H9 (cell line): ENCODE data around the gene OGFR. TPM values are rescaled to one million over a fixed set of nuclear protein-coding genes. Genes with fewer than 3 reads are reported as not detected.

Experiments
- DNase-seq: peaks from one replicate; pipeline ENCODE4 v3.0.0-alpha.2; 2017
- H2AFZ ChIP-seq: one replicate; pipeline ENCODE4 v1.6.1; 2013; ENCODE audit warnings: mild to moderate bottlenecking, low read length, control low read depth, moderate library complexity
- H2AK5ac ChIP-seq: 2 replicates; pipeline ENCODE4 v1.6.1; 2013; ENCODE audit warnings: low read length, control low read depth, mixed read lengths; ENCODE audit not compliant: insufficient read length
- H2BK120ac ChIP-seq: one replicate; pipeline ENCODE4 v1.6.1; 2013; ENCODE audit warnings: low read depth, mild to moderate bottlenecking, low read length, control low read depth, inconsistent platforms; ENCODE audit not compliant: poor library complexity, severe bottlenecking
- H2BK12ac ChIP-seq: 2 replicates; pipeline ENCODE4 v1.6.1; 2013; ENCODE audit warnings: low read length, control low read depth, mixed read lengths, low read depth; ENCODE audit not compliant: insufficient read length
- H2BK15ac ChIP-seq: 2 replicates; pipeline ENCODE4 v1.6.1; 2013; ENCODE audit warnings: low read depth, low read length, control low read depth
- H2BK20ac ChIP-seq: one replicate; pipeline ENCODE4 v1.6.1; 2013; ENCODE audit warnings: low read depth, mild to moderate bottlenecking, low read length, control low read depth, inconsistent platforms; ENCODE audit not compliant: poor library complexity, severe bottlenecking
- H2BK5ac ChIP-seq: 2 replicates; pipeline ENCODE4 v1.6.1; 2013; ENCODE audit warnings: low read length, control low read depth, mixed read lengths; ENCODE audit not compliant: insufficient read length
- H3K14ac ChIP-seq: 2 replicates; pipeline ENCODE4 v1.6.1; 2013; ENCODE audit warnings: low read length, control low read depth; ENCODE audit not compliant: insufficient read depth
- H3K18ac ChIP-seq: 2 replicates; pipeline ENCODE4 v1.6.1; 2013; ENCODE audit warnings: low read depth, mild to moderate bottlenecking, mixed read lengths, low read length, control low read depth; ENCODE audit not compliant: insufficient read length
- H3K23ac ChIP-seq: 2 replicates; pipeline ENCODE4 v1.6.1; 2013; ENCODE audit warnings: low read length, control low read depth, mixed read lengths, low read depth; ENCODE audit not compliant: insufficient read length
- H3K23me2 ChIP-seq: 2 replicates; pipeline ENCODE4 v1.6.1; 2013; ENCODE audit warnings: low read depth, mild to moderate bottlenecking, mixed read lengths, low read length, control low read depth; ENCODE audit not compliant: insufficient read length, poor library complexity, severe bottlenecking
- H3K27ac ChIP-seq: 2 replicates; pipeline ENCODE4 v1.5.1; 2013; ENCODE audit warnings: low read length, control low read depth, mixed read lengths, low read depth; ENCODE audit not compliant: insufficient read length
- H3K27me3 ChIP-seq: 2 replicates; pipeline ENCODE4 v1.6.1; 2013; ENCODE audit warnings: low read length, control low read depth, inconsistent platforms; ENCODE audit not compliant: insufficient read depth
- H3K4ac ChIP-seq: 2 replicates; pipeline ENCODE4 v1.6.1; 2013; ENCODE audit warnings: low read depth, mild to moderate bottlenecking, control low read depth, inconsistent platforms, low read length, moderate library complexity
- H3K4me1 ChIP-seq: 2 replicates; pipeline ENCODE4 v1.6.1; 2013; ENCODE audit warnings: low read length, control low read depth, inconsistent platforms; ENCODE audit not compliant: insufficient read depth
- H3K4me2 ChIP-seq: 2 replicates; pipeline ENCODE4 v1.6.1; 2013; ENCODE audit warnings: low read length, control low read depth, mixed read lengths; ENCODE audit not compliant: insufficient read length, insufficient read depth
- H3K56ac ChIP-seq: 2 replicates; pipeline ENCODE4 v1.6.1; 2013; ENCODE audit warnings: low read depth, mild to moderate bottlenecking, mixed read lengths, low read length, control low read depth; ENCODE audit not compliant: insufficient read length
- H3K79me1 ChIP-seq: 2 replicates; pipeline ENCODE4 v1.6.1; 2013; ENCODE audit warnings: low read depth, mild to moderate bottlenecking, moderate library complexity, low read length, control low read depth, inconsistent platforms; ENCODE audit not compliant: insufficient read depth, poor library complexity, severe bottlenecking
- H3K79me2 ChIP-seq: 2 replicates; pipeline ENCODE4 v1.6.1; 2013; ENCODE audit warnings: low read length, control low read depth, inconsistent platforms; ENCODE audit not compliant: insufficient read depth
- H3K9ac ChIP-seq: 2 replicates; pipeline ENCODE4 v1.6.1; 2013; ENCODE audit warnings: low read length, control low read depth, mixed read lengths; ENCODE audit not compliant: insufficient read length; ENCODE audit errors: extremely low read depth
- H3K9me3 ChIP-seq: one replicate; pipeline ENCODE4 v1.6.1; 2013; ENCODE audit warnings: low read depth, low read length, inconsistent platforms; ENCODE audit not compliant: control insufficient read depth
- H3T11ph ChIP-seq: one replicate; pipeline ENCODE4 v1.6.1; 2013; ENCODE audit warnings: mild to moderate bottlenecking, low read length, control low read depth, inconsistent platforms
- H4K20me1 ChIP-seq: one replicate; pipeline ENCODE4 v1.6.1; 2013; ENCODE audit not compliant: control insufficient read depth, insufficient read length, insufficient read depth
- H4K5ac ChIP-seq: 2 replicates; pipeline ENCODE4 v1.6.1; 2013; ENCODE audit warnings: low read depth, mild to moderate bottlenecking, mixed read lengths, low read length, control low read depth; ENCODE audit not compliant: insufficient read length
- H4K8ac ChIP-seq: replicated peaks from 2 replicates; pipeline ENCODE4 v1.6.1; 2013; ENCODE audit warnings: low read length, control low read depth, mixed read lengths, low read depth; ENCODE audit not compliant: insufficient read length
- H4K91ac ChIP-seq: 2 replicates; pipeline ENCODE4 v1.6.1; 2013; ENCODE audit warnings: low read depth, mild to moderate bottlenecking, moderate library complexity, mixed read lengths, low read length, control low read depth; ENCODE audit not compliant: insufficient read length
- H3K27ac Mint-ChIP-seq, 3 experiments: 2 replicates in 2 of 3; 3 replicates in 1 of 3; pipeline ENCODE4 v1.8.0; 2020 to 2021; ENCODE audit warnings: mixed read lengths in 3 of 3, mild to moderate bottlenecking in 1 of 3, moderate library complexity in 1 of 3
- H3K27me3 Mint-ChIP-seq: 2 replicates; pipeline ENCODE4 v1.8.0; 2021; ENCODE audit warnings: low read depth, mild to moderate bottlenecking, moderate library complexity, mixed read lengths
- H3K36me3 Mint-ChIP-seq, 3 experiments: 2 replicates in 2 of 3; 3 replicates in 1 of 3; pipeline ENCODE4 v1.8.0; 2020 to 2021; ENCODE audit warnings: low read depth in 3 of 3, mixed read lengths in 3 of 3; ENCODE audit not compliant: insufficient read depth in 1 of 3
- H3K4me1 Mint-ChIP-seq, 2 experiments: 2 replicates each; pipeline ENCODE4 v1.8.0; 2020; ENCODE audit warnings: mixed read lengths in 2 of 2
- H3K4me3 Mint-ChIP-seq, 2 experiments: 2 replicates in 1 of 2; 3 replicates in 1 of 2; pipeline ENCODE4 v1.8.0; 2020 to 2021; ENCODE audit warnings: mild to moderate bottlenecking in 2 of 2, mixed read lengths in 2 of 2, moderate library complexity in 1 of 2
- H3K9me3 Mint-ChIP-seq, 2 experiments: 2 replicates in 1 of 2; 3 replicates in 1 of 2; pipeline ENCODE4 v1.8.0; 2020; ENCODE audit warnings: mild to moderate bottlenecking in 2 of 2, mixed read lengths in 2 of 2, moderate library complexity in 1 of 2
- WGBS: extraction: QIAGEN DNeasy Blood & Tissue Kit; methylation state at CpG from one replicate; pipeline ENCODE4 v1.1.7; 2013; ENCODE audit warnings: missing lambda C conversion rate, low lambda C conversion rate, mixed read lengths; ENCODE audit not compliant: insufficient read length; ENCODE audit errors: extremely low coverage; 5-methylcytosine and 5-hydroxymethylcytosine counted together
- total RNA-seq: library from RNA; stranded (reverse); gene quantifications from 2 replicates; pipeline ENCODE4 v1.2.1, GENCODE V29; 2021
- TF ChIP-seq, protein P1 (sequence below): fragments of 200-600 bp; sonication (generic); conservative IDR thresholded peaks from 3 replicates; pipeline ENCODE4 v1.8.0; 2021; ENCODE audit warnings: antibody characterized with exemption, mild to moderate bottlenecking

OGFR gene
- total RNA-seq, 1 experiment from 2014 or later, result 33.1 TPM

DNA sequence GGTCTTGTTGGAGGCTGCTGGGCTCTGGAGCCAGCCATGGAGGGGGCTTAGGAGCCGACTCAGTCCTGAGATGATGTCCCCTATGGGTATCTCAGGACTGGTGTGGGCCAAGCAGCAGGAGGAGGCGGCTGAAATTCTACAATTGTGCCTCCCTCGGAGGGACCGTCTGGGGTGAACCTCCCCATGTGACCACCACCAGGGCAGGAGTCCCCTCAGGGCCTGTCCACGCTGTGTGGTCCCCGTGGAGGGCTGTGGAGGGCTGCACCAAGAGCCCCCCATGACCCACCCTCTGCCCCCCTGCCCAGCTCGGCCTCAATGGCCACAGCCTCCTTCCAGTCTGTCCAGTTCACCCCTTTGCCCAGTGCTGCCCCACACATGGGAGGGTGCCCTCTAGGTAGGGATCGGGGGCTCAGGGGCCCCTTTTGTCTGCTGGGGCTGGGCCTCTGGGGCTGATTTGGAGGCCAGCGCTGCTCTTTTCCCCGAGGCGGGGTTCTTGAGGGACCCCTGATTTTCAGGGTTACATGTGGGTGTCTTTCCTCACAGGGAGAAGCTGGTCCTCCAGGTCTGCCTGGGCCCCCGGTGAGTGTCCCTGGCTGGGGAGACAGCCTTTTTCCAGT is 13.4 kb downstream of the OGFR start:
- no peak overlapping the region for H3K18ac ChIP-seq
- no peak overlapping the region for H3K56ac ChIP-seq
- no peak overlapping the region for H2BK120ac ChIP-seq
- H3K23me2 ChIP-seq, result peaks cover 16% of the 10 kb centered on the region
- H3K27me3 ChIP-seq, result no peaks in the 10 kb centered on the region
- WGBS, result no CpG with 5 or more reads among the region's 12 CpGs
- no peak overlapping the region for H2BK5ac ChIP-seq
- no peak overlapping the region for H4K8ac ChIP-seq
- no peaks in the 10 kb centered on the region for H3K9me3 ChIP-seq
- no peak overlapping the region for H2BK15ac ChIP-seq
- H3T11ph ChIP-seq, result no peak overlapping the region
- H2BK20ac ChIP-seq, result no peak overlapping the region
- TF ChIP-seq, protein P1, sequence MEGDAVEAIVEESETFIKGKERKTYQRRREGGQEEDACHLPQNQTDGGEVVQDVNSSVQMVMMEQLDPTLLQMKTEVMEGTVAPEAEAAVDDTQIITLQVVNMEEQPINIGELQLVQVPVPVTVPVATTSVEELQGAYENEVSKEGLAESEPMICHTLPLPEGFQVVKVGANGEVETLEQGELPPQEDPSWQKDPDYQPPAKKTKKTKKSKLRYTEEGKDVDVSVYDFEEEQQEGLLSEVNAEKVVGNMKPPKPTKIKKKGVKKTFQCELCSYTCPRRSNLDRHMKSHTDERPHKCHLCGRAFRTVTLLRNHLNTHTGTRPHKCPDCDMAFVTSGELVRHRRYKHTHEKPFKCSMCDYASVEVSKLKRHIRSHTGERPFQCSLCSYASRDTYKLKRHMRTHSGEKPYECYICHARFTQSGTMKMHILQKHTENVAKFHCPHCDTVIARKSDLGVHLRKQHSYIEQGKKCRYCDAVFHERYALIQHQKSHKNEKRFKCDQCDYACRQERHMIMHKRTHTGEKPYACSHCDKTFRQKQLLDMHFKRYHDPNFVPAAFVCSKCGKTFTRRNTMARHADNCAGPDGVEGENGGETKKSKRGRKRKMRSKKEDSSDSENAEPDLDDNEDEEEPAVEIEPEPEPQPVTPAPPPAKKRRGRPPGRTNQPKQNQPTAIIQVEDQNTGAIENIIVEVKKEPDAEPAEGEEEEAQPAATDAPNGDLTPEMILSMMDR, result no peak
- H3K27ac ChIP-seq, result no peak overlapping the region
- no peak overlapping the region for H3K9ac ChIP-seq
- H3K4me2 ChIP-seq, result no peak overlapping the region
- Mint-ChIP-seq H3K4me3 (peak overlapping the region; percentile 48 to 55; a peak in 4 of 5 replicates), H3K9me3 (no peaks in the 10 kb centered on the region), H3K27me3 (peaks cover 5% of the 10 kb centered on the region), H3K36me3 (peaks cover 0 to 5% (median 0%) of the 10 kb centered on the region in 3 experiments; a peak in 1 of 7 replicates), H3K4me1 (peaks cover 19% of the 10 kb centered on the region in 2 experiments), H3K27ac (no peak overlapping the region)
- H3K23ac ChIP-seq, result no peak overlapping the region
- H3K79me2 ChIP-seq, result no peaks in the 10 kb centered on the region
- H4K91ac ChIP-seq, result no peak overlapping the region
- H3K14ac ChIP-seq, result no peak overlapping the region
- H3K79me1 ChIP-seq, result no peaks in the 10 kb centered on the region
- no peak overlapping the region for H2BK12ac ChIP-seq
- no peak overlapping the region for H3K4ac ChIP-seq
- no peaks in the 10 kb centered on the region for H4K20me1 ChIP-seq
- H3K4me1 ChIP-seq, result no peaks in the 10 kb centered on the region
- no peak overlapping the region for H2AK5ac ChIP-seq
- no peak overlapping the region for H4K5ac ChIP-seq
- no peak overlapping the region for H2AFZ ChIP-seq
- DNase-seq, result no peak
